UCSD-AML1 (cell line): ENCODE measurements around the gene EIF2B5.
"Not testable (repeated sequence)": the region's sequence is repeated elsewhere in the genome, so short reads cannot be mapped to it uniquely, and the experiment has no call there.

ENCODE experiments used
- DNase-seq: peaks from one replicate; lab custom pipeline; 2025; ENCODE audit not compliant: unreplicated experiment; lab: John Stamatoyannopoulos, UW

The EIF2B5 gene

DNA sequence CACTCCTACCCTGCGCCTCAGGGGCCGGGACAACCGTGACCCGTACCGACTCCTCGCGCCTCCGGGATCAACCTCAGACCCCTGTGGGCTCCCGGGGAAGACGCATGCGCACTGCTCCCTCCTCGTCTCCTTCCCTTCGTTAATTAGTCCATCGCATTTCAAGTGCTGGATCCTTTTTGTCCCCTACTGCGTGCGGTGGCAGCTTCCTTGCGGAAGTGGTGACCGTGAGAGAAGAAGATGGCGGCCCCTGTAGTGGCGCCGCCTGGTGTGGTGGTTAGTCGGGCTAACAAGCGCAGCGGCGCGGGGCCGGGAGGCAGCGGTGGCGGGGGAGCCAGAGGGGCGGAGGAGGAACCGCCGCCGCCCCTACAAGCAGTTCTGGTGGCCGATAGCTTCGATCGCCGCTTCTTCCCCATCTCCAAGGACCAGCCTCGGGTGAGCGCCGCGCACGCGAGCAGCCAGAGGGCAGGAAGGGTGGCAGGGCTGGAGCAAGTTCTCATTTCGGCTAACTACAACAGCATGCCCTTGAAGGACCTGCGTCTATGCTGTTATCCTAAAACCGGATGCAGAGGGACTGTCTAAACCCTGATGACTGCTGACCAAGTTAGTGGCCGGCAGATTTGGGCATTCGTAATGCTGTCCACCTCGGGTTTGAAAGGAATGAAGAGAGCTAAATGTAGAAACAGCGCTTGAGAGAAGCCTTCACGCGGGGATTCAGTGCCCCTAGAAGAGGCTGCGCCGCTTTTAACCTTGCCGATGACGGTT lies at the start of gene EIF2B5:
Gene EIF2B5, plus strand, starts transcription at position 210 of the 762 bp plus-strand sequence. Its CDS starts 28 bp downstream, at position 238.
- DNase-seq = peak; percentile 90

DNA sequence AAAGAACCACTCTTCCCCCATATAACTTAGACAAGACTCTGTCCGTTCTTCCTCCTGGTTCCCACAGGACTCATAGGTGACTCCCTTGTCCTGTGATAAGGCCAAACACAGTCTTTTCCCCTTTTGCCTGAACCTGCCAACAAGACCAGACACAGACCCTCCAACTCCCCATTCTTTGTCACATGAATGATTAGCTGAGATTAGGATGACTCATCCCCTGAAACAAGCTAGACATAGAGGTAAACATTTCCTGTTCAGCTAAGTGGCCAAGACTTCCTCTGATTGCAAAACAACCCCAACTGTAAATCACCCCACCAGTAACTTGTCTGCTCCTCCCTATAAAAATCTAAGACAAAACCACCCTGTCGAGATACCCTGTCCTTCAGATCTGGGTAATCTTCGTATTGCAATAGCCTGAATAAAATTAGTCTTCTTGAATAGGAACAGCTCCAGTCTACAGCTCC lies 49.7 kb upstream of the EIF2B5 start:
- no peak for DNase-seq

- DNase-seq = no peak
Measured at GRCh38 chr3:184092199-184092598, 43.0 kb upstream of the EIF2B5 start.

GRCh38 chr3:184096811-184097383 lies 38.3 kb upstream of the EIF2B5 start, which contains the start of gene HTR3E:
Gene HTR3E (plus strand): TSS chr3:184097064. CDS start chr3:184097530, 466 bp downstream.
- no peak for DNase-seq

DNA sequence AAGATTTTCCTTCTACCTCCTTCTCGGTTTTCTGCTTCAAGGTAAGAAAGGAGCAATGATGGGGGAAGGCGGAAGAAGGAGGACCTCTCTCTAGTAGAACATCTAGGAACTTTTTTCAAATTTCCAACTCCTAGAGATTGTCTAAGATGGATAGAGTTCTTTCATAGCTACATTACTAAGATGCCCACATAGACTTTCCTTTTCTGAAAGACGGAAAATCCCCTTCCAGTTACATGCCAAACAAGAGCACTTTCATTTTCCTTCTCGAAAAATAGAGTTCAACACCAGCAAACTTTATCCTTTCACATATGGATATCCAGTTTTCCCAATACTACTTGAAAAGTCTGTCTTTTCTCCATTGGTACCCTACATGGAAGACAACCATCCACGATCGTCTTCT lies 37.6 kb upstream of the EIF2B5 start:
- DNase-seq = no peak

DNA sequence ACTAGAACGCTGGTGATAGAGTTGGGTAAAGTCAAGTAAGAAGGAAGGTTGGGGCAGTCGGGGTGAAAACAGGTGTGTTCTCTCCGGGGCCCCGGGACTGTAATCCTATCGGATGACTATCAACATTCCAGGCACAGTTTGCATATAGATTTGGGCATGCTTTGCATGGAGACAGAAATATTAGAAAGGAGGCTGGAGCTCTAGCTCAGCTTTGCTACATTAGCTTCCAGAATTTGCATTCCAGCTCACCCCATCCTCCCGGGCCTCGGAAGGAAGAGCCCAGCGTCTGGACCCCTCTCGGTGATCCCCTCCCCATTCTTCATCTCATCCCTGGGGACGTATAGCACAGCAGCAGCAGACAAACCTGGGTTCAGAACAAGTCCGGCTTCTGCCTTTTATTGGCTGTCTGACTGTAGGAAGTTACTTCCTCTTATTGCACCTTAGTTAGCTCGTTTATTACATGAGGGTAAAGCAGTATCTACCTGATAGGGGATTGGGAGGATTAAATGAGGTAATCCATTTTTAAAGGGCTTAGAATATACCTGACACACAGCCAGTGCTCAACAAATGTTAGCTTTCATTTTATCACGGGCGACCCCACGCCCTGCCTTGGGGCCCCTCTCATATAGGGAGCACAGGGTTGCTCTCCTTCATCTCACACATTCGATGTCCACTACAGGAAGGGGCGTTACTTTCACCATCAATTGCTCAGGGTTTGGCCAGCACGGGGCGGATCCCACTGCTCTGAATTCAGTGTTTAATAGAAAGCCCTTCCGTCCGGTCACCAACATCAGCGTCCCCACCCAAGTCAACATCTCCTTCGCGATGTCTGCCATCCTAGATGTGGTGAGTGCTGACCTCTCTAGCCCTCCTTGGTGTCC lies 35.1 kb upstream of the EIF2B5 start:
- no peak for DNase-seq

DNA sequence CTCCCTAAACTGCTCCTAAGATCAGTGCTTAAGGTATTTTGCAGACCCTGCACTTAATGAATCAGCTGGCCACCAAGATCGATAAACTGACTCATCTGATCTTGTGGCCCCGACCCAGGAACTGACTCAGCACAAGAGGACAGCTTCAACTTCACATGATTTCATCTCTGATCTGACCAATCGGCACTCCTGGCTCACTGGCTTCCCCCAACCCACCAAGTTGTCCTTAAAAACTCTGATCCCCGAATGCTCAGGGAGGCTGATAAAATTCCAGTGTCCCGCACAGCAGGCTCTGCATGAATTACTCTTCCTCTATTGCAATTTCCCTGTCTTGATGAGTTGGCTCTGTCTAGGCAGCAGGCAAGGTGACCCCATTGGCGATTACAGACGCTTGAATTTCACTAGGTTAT lies 24.8 kb upstream of the EIF2B5 start:
- no peak for DNase-seq

DNA sequence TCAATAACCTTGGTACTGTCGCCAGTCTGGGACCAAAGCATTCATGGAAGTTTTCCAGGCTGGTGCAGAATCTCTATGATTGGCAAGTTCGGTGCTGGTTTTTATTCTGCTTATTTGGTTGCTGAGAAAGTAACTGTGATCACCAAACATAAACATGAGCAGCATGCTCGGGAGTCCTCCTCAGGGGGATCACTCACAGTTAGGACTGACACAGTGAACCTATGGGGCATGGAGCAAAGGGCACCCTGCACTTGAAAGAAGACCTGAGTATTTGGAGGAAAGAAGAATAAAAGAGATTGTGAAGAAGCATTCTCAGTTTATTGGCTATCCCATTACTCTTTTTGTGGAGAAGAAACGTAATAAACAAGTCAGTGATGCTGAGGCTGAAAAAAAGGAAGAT lies 19.1 kb upstream of the EIF2B5 start:
- no peak for DNase-seq

DNA sequence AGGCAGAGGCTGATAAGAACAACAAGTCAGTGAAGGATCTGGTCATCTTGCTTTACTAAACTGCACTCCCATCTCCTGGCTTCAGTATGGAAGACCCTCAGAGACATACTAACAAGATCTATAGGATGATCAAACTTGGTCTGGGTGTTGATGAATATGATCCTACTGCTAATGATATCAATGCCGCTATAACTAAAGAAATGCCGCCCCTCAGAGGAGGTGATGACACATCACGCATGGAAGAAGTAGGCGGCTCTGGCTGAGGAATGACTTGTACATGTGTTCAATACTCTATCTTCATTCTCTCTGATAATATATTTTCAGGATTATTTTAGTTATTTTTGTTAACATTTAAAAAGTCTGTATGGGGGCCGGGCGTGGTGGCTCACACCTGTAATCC lies 17.5 kb upstream of the EIF2B5 start:
- DNase-seq = no peak

DNA sequence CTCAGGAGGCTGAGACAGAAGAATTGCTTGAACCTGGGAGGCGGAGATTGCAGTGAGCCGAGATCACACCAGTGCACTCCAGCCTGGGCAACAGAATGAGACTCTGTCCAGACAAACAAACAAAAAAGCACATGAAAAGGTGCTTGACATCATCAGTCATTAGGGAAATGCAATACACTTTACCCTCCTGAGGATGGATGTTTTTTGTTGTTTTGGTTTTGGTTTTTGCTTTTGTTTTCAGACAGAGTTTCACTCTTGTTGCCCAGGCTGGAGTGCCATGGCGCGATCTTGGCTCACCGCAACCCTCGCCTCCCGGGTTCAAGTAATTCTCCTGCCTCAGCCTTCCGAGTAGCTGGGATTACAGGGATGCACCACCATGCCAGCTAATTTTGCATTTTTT lies 14.1 kb upstream of the EIF2B5 start:
- DNase-seq = not testable (repeated sequence)

DNA sequence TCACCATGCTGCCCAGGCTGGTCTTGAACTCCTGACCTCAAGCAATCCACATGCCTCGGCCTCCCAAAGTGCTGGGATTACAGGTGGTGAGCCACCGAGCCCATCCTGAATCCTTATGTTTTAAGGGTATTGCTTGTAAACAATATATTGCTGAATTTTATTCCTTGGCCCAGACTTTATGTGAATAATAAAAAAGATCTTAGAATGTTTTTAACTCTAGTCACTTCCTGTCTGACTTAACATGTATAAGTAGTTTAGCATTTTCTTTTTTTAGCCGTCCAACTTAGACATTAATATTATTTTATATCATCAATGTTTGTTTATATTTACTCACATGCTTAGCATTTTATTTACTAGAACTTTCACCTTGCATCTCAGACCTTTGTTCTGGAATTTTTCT lies 9.2 kb upstream of the EIF2B5 start:
- no peak for DNase-seq

DNA sequence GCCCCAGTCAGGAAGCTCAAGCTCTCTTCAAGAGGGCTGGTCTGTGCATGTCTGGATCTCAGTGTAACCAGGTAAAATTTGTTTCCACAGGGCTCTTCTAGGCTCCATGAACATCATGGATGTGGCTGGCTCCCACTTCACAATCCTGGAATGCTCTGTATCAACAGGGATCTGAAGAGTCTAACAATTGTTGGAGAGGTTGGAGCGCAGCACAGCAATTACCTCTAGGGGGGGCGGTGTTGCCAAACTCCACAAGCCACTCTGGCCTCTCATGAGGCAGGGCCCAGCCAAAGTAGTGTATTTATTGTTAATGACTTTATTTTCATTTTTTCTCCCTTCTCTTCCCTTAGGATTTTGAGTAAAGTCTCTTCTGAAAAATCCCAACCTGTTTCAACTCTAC lies 6.1 kb upstream of the EIF2B5 start:
- peak; percentile 42 for DNase-seq

DNA sequence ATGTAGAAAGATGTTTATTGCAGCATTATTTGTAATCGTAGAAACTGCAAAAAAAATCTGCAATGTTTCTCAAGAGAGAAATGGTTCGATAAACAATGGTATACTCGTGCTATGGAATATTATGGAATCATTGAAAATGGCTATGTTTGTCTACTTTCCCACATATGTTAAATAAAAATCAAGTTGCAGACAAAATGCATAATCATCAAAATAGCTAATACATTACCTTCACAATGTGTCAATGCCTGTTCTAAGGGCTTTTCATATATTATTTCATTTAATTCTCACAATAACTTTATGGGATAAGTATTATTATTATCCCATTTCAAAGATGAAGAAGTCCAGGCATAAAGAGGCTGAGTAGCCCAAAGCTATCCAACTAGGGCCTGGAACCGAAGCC lies 2.2 kb upstream of the EIF2B5 start:
- no peak for DNase-seq

GRCh38 chr3:184133840-184134745 lies 1.1 kb upstream of the EIF2B5 start:
- peak; percentile 86 for DNase-seq

DNA sequence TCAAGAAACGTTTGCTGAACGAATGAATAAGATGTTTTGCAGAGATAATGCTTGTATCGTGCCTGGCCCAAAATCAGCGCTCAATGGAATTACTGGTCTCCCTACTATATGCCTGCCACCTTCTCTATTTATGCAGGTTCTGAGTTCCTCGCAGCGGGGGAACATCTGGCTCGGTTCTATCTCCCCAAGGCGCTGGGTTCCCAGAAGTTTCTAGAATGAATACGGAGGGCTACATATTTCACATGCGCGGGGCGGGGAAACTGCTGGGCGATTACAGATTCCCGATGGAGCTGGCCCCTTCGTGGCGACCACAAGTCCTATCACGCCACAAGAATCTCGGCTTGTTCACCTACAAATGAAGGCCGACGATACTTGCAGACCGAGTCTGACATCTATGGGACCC lies 411 bp upstream of the EIF2B5 start:
- DNase-seq = no peak

GRCh38 chr3:184135911-184136260 lies 728 bp downstream of the EIF2B5 start:
- DNase-seq = no peak

DNA sequence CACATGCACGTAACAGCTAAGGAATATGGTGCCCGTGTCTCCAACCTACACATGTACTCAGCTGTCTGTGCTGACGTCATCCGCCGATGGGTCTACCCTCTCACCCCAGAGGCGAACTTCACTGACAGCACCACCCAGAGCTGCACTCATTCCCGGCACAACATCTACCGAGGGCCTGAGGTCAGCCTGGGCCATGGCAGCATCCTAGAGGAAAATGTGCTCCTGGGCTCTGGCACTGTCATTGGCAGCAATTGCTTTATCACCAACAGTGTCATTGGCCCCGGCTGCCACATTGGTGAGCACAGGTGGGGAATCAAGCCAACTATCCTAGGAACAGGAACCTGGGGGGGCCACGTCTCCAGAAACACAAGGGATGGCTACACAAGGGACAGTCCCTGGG lies 5.3 kb downstream of the EIF2B5 start:
- no peak for DNase-seq

- no peak for DNase-seq
Measured at GRCh38 chr3:184142199-184142598, 7.0 kb downstream of the EIF2B5 start.

DNA sequence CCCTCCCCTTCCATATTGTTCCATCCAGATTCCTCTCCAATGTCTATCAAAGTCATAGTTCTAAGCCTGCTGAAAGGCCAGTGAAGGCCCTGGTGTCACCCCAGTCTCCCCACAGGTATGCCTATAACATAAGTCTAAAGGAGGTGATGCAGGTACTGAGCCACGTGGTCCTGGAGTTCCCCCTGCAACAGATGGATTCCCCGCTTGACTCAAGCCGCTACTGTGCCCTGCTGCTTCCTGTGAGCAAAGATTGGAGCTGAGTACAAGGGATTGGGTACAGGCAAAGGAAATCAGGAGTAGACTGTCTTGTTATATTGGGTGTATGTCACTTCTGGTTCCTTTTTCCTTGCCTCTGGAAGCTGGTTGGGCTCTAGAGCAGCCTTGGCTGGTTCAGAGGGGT lies 8.2 kb downstream of the EIF2B5 start:
- no peak for DNase-seq

GRCh38 chr3:184144505-184144904 lies 9.3 kb downstream of the EIF2B5 start:
- no peak for DNase-seq

GRCh38 chr3:184145111-184145524 lies 10.0 kb downstream of the EIF2B5 start:
- peak; percentile 24 for DNase-seq
